HFFc6 (cell line): ENCODE measurements around the gene ITGB3BP. TPM values are rescaled to one million over a fixed set of nuclear protein-coding genes. Genes with fewer than 3 reads are reported as not detected.
"Not testable (repeated sequence)": the region's sequence is repeated elsewhere in the genome, so short reads cannot be mapped to it uniquely, and the experiment has no call there.

ENCODE experiments used
- DNase-seq: peaks from one replicate; pipeline ENCODE4 v3.0.0-alpha.2; 2018
- H3K27ac Mint-ChIP-seq: 2 replicates; pipeline ENCODE4 v1.8.0; 2020; ENCODE audit warnings: mild to moderate bottlenecking, mixed read lengths
- H3K27me3 Mint-ChIP-seq: 2 replicates; pipeline ENCODE4 v1.8.0; 2021; ENCODE audit warnings: mild to moderate bottlenecking, moderate library complexity, mixed read lengths; ENCODE audit not compliant: insufficient read depth
- H3K36me3 Mint-ChIP-seq: 2 replicates; pipeline ENCODE4 v1.8.0; 2021; ENCODE audit warnings: low read depth, mixed read lengths
- H3K4me1 Mint-ChIP-seq: 2 replicates; pipeline ENCODE4 v1.8.0; 2020; ENCODE audit warnings: low read depth, mixed read lengths
- H3K4me3 Mint-ChIP-seq: 2 replicates; pipeline ENCODE4 v1.8.0; 2020; ENCODE audit warnings: mild to moderate bottlenecking, moderate library complexity, mixed read lengths
- H3K9me3 Mint-ChIP-seq: 2 replicates; pipeline ENCODE4 v1.8.0; 2020; ENCODE audit warnings: mild to moderate bottlenecking, mixed read lengths
- long read RNA-seq: library from polyadenylated mRNA; unstranded; transcript quantifications from one replicate; pipeline ENCODE4 v2.0.0, GENCODE V29; 2019
- total RNA-seq, 6 experiments: library from RNA; stranded (reverse); fragmentation: NEBNext Ultra II Directional; extraction: Animal tissue kit (Norgen Biotek cat#: 25700); gene quantifications; 2 replicates in 1 of 6; 3 replicates in 5 of 6; pipeline ENCODE4 v1.2.3, GENCODE V29; 2021
- TF ChIP-seq, protein P1 (sequence below): fragments of 200-600 bp; sonication (generic); IDR thresholded peaks from 2 replicates; pipeline ENCODE4 v1.5.0; 2021; ENCODE audit warnings: antibody characterized with exemption, mild to moderate bottlenecking

Gene ITGB3BP, protein sequence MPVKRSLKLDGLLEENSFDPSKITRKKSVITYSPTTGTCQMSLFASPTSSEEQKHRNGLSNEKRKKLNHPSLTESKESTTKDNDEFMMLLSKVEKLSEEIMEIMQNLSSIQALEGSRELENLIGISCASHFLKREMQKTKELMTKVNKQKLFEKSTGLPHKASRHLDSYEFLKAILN
- 10 to 100 TPM; 16.7 to 25.1 (median 22.3) TPM for total RNA-seq
- long read RNA-seq, transcript ITGB3BP-201 (9 exons, 948 nt) = major isoform, 6 of 25 reads
- long read RNA-seq, partial matches to known transcripts = 1 of 25 reads
- long read RNA-seq, other reads (novel, unspliced or antisense) = 13 of 25 reads

DNA sequence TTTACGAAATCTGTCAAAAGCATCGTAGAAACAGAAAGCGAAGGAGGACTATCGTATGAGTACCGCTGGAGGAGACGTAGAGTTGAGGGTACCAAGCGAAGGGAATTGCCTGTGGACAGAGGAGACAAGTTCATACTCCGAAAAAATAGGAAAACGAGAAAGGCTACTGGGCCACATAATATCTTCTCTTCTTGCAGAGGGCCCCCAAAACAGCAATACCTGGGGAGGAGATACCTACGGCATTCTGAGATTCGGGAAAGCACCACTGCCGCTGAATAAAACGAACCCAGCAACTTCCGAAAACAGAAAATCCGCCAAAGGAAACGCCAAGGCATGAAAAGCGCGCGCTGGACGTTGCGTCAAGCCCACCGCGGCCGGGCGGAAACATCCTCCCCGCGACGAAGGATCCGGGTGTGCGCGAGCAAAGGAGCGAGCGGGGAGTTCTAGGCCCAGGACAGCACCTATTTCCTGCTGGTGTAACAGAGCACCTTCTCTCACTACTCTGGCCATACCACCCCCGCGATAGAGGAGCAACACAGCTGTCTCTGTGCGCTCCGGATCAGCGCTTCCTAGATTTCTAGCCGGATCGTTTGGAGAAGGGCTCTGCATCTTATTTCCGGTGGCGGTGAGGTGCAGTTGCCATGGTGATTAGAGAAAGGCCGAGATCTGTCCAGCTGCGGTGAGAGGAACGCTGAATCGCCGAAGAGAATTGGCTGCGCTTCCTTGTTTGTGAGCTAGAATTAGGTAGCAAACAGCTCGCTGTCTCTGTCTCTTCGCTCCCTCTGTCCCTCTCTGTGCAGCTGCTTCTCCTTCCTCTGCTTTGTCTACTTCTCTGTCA, at the start of gene ITGB3BP, which contains the start of gene EFCAB7:
Gene ITGB3BP, minus strand, starts transcription at position 335 of the 838 bp plus-strand sequence. Its CDS starts 92 bp downstream, at position 243.
Gene EFCAB7, plus strand, starts transcription at position 635 of the 838 bp plus-strand sequence. CDS start 2,048 bp downstream, outside the sequence.
- peak within 1 kb of the TSS; percentile 98 for H3K4me3 Mint-ChIP-seq
- peaks cover 34% of the 10 kb centered on the region for H3K4me1 Mint-ChIP-seq
- H3K27me3 Mint-ChIP-seq = no peaks in the 10 kb centered on the region; the same call in 1 of the 2 replicates
- H3K36me3 Mint-ChIP-seq = no peaks in the 10 kb centered on the region
- peak within 1 kb of the TSS; percentile 99 for H3K27ac Mint-ChIP-seq
- H3K9me3 Mint-ChIP-seq = no peaks in the 10 kb centered on the region
- TF ChIP-seq, protein P1, sequence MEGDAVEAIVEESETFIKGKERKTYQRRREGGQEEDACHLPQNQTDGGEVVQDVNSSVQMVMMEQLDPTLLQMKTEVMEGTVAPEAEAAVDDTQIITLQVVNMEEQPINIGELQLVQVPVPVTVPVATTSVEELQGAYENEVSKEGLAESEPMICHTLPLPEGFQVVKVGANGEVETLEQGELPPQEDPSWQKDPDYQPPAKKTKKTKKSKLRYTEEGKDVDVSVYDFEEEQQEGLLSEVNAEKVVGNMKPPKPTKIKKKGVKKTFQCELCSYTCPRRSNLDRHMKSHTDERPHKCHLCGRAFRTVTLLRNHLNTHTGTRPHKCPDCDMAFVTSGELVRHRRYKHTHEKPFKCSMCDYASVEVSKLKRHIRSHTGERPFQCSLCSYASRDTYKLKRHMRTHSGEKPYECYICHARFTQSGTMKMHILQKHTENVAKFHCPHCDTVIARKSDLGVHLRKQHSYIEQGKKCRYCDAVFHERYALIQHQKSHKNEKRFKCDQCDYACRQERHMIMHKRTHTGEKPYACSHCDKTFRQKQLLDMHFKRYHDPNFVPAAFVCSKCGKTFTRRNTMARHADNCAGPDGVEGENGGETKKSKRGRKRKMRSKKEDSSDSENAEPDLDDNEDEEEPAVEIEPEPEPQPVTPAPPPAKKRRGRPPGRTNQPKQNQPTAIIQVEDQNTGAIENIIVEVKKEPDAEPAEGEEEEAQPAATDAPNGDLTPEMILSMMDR = no peak
- peak; percentile 97 for DNase-seq

DNA sequence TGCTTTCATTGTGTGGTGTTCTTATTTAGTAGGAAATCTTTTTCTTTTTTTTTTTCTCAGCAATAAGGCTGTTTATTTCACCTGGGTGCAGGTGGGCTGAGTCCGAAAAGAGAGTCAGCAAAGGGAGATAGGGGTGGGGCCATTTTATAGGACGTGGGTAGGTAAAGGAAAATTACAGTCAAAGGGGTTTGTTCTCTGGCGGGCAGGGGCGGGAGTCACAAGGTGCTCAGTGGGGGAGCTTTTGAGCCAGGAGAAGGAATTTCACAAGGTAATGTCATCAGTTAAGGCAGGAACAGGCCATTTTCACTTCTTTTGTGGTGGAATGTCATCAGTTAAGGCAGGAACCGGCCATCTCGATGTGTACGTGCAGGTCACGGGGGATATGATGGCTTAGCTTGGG, 49.7 kb upstream of the ITGB3BP start:
- not testable (repeated sequence) for H3K27ac Mint-ChIP-seq, H3K36me3 Mint-ChIP-seq, H3K27me3 Mint-ChIP-seq, H3K4me1 Mint-ChIP-seq, DNase-seq, H3K9me3 Mint-ChIP-seq, H3K4me3 Mint-ChIP-seq

DNA sequence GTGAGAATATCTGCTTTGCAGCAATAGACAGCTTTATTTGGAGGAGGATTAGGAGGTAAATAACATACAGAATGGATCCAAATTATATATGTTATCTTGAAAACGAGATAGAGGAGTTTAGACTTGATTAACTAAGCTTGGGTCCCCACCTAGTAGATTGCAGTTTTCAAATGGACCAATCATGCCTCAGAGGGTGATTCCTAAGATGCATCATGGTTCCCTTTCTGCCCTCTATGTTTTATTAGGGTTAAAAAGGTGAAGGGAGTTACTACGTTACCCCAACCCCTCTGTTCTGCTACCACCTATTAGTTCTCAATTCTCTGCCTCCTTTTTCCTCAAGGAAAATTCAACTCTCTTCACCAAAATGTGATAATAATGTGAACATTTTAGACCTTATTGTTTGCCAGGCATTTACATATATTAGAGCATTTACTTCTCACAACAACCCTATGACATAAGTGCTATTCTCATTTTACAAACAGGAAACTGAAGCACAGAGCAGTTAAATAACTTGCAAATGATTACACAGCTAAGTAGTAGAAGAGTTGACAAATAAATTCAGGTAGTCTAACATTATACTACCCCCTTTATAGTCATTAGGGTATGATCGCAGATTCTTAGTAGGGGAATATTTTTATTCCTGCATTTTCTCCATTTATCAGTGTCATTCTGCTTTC, 46.8 kb upstream of the ITGB3BP start:
- no peaks in the 10 kb centered on the region for H3K27me3 Mint-ChIP-seq
- H3K27ac Mint-ChIP-seq = no peak overlapping the region
- no peak for DNase-seq
- H3K4me1 Mint-ChIP-seq = no peaks in the 10 kb centered on the region
- H3K36me3 Mint-ChIP-seq = 0 out of 2 replicates have a peak, but pooled peaks cover 1% of the 10 kb centered on the region
- H3K4me3 Mint-ChIP-seq = no peak overlapping the region
- no peaks in the 10 kb centered on the region for H3K9me3 Mint-ChIP-seq
- TF ChIP-seq, protein P1 = no peak

DNA sequence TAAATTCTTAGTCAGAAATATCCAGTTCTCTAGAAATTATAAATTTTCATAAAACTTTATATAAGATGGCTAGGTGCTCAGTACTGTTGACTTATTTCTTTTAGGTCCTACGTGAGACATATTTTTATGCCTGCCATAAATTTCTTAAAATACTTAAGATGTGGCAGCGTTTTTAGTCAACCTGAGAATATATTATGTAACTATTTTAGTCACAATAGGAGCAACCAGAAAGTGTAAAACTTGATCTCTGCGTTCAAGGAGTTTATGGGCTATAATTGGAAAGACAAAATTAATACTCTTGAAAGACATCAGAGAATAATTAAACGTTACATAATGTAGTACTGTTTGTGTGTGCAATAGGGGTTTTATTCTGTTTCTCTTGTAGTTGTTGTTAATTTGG, 46.0 kb upstream of the ITGB3BP start:
- peaks cover 8% of the 10 kb centered on the region; the same call in 1 of the 2 replicates for H3K36me3 Mint-ChIP-seq
- H3K9me3 Mint-ChIP-seq = no peaks in the 10 kb centered on the region
- H3K4me1 Mint-ChIP-seq = no peaks in the 10 kb centered on the region
- H3K4me3 Mint-ChIP-seq = no peak overlapping the region
- DNase-seq = no peak
- TF ChIP-seq, protein P1 = no peak
- no peak overlapping the region for H3K27ac Mint-ChIP-seq
- no peaks in the 10 kb centered on the region for H3K27me3 Mint-ChIP-seq

DNA sequence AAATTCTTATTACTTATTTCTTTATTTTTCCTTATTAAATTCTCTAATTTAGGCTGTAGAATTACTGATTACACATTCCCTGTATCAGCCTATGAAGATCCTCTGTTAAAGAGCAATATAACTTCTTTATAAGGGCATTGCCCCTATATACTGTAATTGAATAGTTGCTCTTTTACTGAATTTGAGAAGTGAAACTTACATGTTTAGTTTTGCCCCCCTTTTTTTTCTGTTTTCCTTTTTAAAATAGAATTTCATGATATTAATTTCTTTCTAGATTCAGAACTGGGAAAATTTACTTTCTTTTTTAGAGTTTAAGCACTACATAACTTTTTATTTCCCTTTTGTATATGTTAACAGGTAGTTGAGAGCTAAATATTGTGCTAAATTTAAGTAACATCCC, 40.7 kb upstream of the ITGB3BP start:
- TF ChIP-seq, protein P1 = no peak
- Mint-ChIP-seq H3K9me3 (no peaks in the 10 kb centered on the region), H3K36me3 (peaks cover 8% of the 10 kb centered on the region; the same call in 1 of the 2 replicates), H3K4me3 (no peak overlapping the region), H3K4me1 (no peaks in the 10 kb centered on the region), H3K27ac (no peak overlapping the region), H3K27me3 (peaks cover 2% of the 10 kb centered on the region; the same call in 1 of the 2 replicates)
- no peak for DNase-seq
